Stimulated activated CD8-positive, alpha-beta memory T cell treated with anti-CD3 and anti-CD28 coated beads, Interleukin-15, amount 100 ng/mL, for 48 hours (primary cell): Measurements from ENCODE around the gene SPRR4.
"Not testable (repeated sequence)": the region's sequence is repeated elsewhere in the genome, so short reads cannot be mapped to it uniquely, and the experiment has no call there.

ENCODE experiments used
- DNase-seq, 2 donors: peaks; one replicate each; pipeline ENCODE4 v3.0.0-alpha.2; 2020; ENCODE audit warnings: low read depth in 2 of 2

Gene SPRR4

DNA sequence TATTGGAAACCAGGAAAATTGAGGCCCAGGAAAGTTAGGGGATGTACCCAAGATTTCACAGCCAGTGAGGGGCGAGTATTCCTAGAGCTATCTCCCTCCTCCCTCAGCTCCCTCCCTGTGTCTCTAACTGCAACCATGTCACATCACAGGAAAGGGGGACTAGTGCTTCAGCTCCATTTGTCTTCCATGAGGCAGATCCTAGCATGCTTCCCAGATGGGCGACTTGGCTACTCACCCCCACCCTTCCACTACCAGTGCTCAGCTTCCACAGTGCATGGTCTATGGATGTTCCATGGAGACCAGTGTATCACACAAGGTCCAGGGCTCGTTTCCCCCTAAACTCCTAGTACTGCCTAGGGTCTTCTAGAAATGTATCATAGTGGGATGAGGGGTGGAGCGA, 4.6 kb upstream of the SPRR4 start:
- DNase-seq = no peak

DNA sequence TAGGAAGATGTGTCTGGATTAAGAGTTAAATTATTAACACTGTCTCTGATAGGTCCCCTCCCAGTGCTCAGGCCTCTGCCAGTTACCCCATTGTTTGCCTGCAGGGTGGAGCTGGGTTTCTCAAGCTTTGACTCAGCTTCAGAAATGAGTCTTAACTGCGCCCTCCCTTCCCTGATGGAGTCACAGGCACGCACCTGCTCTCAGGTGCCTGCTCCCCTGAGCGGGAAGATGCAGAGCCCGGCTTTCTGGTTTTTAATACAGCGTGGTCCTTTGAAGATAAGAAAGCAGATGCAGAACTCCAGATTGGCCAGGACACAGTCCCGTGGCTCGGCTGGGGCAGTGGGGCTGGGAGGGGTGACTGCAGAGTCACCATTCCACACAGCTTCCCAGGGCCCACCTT, 3.2 kb upstream of the SPRR4 start:
- no peak for DNase-seq

DNA sequence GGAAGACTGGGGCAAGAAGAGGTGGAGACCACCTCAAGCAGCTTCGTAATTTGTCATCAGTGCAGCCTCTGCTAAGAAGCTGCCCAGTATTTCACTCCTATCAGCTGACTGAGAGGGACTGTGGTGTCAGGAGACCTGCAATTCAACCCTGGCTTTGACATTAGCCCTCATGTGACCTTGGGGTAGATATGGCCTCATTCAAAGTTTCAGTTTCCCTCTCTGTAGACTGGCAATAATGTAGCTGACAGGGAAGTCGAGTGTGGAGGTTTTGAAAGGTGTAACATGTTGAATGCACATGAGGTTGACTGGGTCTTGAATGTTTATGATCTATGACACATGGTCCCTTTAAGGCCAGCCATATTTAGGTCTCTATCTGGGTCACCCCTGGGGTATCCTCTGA, 2.2 kb upstream of the SPRR4 start:
- DNase-seq = no peak

DNA sequence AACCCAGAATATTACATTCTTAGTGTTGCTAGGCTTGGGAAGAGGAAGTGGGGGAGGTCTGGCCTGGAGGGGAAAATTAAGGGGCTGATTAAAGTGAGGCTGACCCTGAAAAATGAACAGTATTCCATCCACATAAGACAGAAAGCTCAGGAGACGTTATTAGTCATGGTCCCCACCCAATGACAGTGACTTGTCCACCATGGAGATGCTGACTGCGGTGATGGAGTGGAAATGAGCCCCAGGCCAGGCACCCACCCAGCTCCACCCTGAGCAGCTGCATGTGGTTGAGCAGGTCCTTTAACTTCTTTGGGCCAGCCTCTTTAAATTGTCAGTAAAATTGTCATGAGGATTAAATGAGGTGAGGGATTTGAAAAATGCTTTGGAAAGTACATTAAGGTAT, 1.4 kb upstream of the SPRR4 start:
- no peak for DNase-seq

DNA sequence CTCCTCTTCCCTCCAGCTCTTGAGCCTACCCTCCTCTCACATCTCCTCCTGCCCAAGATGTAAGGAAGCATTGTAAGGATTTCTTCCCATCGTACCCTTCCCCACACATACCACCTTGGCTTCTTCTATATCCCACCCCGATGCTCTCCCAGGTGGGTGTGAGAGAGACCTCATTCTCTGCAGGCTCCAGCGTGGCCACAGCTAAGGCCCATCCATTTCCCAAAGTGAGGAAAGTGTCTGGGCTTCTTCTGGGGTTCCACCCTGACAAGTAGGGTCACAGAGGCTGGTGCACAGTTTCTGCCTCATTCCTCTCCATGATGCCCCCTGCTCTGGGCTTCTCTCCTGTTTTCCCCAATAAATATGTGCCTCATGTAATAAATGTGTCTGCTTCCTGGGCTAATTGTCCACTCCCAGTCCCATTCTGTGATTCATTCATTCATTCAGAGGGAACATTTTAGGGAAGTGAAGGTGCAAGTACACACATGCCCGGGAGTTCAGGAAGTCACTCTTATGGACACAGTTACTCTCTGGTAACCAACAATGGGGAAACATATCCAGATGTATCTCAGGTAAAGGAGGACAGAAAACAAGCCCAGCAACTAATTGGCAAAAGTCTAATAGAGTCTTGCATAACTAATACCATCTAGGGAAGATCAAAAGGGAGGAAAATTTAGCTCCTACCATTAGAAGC, 1.9 kb downstream of the SPRR4 start:
- DNase-seq = no peak

DNA sequence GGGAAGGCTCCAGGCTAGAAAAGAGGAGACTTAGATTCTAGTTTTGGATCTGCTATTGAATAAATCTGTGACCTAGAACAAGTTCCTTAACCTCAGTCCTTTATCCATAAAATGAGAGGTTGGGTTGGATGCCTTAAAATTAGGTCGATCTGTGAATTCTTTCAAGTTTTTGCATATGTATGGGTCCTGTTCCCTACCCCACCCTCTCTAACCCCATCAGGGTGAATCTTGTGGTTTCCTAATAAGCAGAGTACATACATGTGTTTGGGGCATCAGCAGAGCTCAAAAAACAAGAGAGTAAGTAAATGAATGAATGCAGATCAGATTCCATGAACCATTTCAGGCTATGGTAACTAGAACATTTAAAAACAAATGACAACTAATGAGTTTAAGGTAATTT, 6.2 kb downstream of the SPRR4 start:
- DNase-seq = no peak

DNA sequence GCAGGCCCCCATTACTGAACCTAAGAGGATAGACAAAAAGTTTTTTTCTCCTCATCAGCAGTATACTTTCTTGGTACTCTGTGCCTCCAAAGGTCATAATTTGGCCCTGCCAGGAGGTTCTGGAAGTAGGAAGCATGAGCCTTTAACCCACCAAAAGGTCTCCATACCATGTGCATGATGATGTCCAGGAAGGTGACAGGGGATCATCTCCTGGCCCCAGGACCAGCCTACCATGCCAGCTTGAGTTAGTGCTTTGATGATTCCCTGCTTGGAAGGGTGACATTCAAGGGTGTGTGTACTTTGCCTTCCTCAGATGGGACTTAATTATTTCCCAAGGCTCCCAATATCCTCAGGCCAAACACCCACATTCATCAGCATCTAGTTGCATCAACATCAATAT, 7.2 kb downstream of the SPRR4 start:
- no peak for DNase-seq

DNA sequence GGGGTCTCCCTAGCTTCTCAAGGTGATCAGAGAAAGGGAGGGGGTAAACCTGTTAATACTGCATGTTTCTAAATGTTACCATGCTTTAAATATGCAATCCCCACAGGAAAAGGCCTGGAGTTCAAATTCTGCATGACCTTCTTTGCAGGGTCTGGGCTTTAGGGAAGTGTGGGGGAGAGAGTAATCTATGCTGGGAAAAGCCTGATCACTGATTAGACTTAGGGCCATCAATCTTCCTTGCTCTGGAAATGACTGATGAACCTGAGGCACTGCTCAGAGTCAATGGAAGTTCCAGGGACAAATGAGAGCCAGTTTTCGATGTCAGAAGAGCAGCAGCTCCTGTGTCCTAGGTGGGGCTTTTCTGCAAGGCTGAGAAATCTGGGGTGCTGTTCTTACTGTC, 10.2 kb downstream of the SPRR4 start:
- no peak for DNase-seq

DNA sequence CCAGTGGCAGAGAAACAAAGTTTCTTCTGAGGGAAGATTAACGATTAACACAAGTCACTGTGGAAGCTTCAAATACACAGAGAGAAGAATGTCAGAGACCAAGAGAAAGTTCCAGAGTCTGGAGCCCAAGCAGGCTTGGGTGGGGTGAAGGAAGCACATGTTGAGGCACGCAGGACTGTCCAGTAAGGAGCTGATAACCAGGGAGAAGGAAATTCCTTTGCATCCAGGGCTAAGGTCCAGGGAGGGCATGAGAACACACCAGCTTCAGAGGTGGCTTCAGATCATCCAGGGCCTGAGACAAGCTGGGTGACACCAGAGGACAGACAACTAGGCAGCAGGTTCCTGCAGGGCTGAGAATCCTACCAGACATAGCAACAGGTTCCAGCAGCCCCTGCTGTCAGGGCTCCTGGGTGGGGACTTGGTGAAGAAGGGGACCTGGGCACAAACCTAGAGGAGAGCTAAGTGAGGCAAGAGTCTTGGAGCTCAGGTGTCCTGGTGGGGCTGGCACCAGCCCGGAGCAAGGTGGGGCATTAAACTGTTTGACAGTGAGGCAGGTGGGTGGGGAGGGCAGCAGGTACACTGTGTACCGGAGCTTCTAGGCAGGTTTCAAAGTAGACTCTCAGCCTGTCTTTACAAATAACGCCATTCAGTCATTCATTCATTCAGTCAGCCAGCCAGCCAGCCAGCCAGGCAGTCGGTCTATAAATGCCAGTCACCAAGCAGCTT, 10.9 kb downstream of the SPRR4 start:
- no peak for DNase-seq

DNA sequence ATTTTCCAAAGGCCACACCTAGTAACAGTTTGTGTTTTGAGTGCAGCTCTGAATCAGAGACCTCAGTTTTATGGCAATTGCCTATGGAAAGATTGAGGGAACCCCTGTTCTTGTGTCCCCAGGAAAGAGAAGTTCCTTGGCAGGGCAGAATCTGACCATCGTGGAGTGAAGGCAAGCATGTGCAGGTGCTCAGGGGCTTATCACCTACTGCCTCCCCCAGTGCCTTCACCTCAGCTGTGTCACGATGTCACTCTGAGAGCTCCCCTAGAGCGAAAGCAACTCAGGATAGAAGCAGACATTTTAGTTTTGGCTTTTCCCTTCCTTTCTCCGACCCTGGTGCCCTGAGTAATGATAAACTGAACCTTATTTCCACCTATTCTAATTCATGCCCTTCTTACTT, 11.6 kb downstream of the SPRR4 start:
- no peak for DNase-seq

DNA sequence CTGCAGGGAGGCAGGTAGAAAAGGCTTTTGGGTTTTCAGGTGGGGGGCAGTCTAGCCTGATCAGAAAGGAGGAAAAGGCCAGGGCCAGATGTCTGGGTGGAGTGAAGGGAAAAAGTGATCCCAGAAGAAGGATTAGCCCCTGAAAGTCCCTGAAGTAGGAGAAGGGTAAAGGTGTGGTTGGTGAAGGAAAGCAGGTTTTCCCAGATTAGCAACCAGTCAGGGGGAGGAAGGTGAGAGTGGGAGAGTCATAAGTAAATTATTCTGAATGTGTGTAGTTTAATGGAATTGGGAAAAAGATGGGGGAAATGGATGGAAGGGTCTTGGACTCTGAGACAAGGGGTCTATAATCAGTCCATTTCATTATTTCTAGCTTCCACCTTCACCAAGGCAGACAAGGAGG, 12.8 kb downstream of the SPRR4 start:
- no peak for DNase-seq

DNA sequence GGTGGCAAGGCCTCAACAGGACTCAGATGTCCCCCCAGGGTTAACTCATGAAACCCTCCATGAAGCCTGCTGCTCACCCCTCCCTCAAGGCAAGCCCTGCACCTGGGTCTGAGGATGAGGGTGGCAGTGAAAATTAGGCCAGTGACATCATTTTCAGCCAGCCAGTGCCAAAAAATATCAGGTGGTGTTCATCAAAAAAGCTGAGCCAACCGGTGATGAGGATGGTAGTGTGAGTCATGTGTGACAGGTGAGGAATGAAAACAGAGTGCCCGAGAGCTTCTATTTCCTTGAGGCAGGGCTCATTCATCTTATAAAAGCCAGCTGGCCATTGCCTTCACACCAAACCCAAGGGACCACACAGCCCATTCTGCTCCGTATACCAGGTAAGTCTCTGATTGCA, 13.3 kb downstream of the SPRR4 start, which contains the start of gene SPRR1A:
Gene SPRR1A (plus strand): TSS at position 339 of the 400 bp plus-strand sequence. CDS start 1,150 bp downstream, outside the sequence.
- no peak for DNase-seq

DNA sequence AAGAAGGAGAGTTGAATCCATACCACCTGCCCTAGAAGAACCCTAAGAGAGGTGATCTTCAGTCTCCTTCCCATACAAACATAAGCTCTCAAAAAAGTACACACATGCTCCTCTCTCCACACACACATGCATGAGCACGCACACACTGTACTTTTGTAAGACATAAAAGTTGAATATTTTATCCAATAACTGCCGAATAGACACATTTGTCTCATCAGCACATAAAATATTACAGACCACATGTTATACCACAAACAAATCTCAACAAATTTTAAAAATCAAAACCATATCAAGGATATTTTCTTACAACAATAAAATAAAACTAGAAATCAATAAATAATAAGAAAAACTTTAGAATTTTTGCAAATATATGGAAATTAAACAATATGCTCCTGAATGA, 16.1 kb downstream of the SPRR4 start:
- DNase-seq = no peak

DNA sequence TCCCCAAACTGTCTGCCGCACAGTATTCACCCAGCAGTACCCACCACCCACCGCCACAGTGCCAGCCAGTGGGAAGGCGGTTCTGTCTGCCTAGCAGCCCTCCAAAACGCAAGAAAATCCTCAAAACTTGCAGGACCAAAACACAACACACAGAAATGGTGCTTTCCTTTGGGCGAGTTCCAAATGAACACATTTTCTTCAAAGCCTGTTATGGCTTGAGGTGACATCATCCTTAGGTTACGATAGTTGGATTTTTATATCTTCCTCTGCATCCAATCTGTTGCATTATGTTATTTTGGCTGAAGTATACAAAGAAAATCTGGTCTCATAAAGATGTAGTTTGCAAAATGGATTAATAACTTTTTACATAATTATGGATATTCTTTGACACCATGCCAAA, 22.7 kb downstream of the SPRR4 start:
- no peak for DNase-seq

DNA sequence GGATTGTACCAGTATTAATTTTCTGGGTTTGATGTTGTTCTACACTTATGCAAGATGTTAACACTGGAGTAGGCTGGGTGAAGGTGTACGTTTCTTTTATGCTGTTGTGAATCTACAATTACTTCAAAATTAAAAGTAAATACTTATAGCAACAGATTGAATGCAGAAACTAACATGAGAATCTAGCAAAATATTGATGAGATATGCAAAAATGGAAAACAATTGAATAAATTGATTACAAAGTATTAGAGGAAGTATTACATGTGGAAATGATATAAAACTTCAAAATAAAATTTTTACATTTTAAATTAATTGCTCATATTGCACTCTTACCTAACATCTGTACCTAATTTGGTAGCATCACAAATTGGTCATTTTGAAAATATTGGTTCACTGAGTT, 25.4 kb downstream of the SPRR4 start:
- DNase-seq = no peak

DNA sequence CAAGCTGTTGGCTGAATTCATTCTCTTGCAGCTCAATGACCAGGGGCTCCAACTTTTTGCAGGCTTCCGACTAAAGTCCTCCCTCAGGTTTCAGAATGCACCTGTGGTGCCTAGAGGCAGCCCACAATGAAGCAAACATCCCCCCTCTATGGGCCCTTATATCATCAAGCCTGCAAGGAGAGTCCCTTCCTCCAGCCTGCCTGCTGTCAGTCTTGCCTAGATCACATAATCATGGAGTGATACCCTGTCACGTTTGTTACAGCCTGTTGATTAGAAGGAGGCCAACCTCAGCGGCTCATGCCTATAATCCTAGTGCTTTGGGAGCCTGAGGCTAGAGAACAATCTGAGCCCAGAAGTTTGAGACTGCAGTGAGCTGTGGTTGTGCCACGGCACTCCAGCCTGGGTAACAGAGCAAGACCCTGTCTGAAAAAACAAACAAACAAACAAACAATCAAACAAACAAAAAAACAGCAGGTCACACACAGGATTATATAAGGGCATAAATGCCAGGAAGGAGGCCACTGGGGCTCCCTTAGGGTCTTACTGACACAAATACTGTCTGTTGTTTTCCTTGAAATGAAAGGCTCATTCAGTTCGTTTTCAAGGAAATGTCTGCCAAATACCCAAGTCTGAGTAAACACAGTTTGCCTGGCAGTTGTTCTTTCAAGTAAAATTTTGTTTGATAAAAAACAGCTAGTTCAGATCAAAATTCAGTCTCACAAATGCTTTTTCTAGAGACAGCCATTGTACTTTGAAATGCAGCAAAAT, 26.4 kb downstream of the SPRR4 start:
- no peak for DNase-seq

DNA sequence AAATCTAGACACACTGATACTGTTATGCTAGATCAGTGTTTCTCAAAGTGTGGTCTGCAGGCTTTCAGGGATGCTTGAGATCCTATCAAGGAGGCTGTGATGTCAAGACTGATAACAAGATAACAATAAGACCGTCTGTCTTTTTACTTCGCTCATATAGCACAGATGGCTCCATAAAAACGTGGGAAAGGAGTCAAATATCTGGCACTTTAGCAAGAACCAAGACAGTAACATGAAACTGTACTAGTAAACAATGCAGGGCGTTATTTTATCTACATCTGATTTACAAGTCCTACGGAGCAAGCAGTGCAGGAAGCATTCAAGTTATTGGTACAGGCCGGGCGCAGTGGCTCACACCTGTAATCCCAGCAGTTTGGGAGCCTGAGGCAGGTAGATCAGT, 27.5 kb downstream of the SPRR4 start:
- DNase-seq = no peak

DNA sequence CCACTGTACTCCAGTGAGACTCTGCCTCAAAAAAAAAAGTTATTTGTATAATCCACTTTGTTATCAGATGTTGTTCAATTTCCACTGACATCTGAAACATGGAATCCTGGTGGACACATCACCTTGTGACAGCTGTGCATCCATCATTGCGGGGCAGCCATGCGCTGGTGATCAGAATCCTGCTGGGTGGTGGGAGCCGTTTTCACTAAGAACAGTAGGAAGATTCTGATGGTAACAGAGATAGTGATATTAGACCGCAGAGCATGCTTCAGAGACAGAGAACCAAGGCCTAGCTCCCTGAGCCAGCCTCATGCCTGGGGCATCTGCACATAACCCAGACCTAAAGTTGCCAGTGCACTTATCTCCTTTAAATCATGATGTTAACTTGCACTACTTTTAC, 28.0 kb downstream of the SPRR4 start:
- DNase-seq = no peak

DNA sequence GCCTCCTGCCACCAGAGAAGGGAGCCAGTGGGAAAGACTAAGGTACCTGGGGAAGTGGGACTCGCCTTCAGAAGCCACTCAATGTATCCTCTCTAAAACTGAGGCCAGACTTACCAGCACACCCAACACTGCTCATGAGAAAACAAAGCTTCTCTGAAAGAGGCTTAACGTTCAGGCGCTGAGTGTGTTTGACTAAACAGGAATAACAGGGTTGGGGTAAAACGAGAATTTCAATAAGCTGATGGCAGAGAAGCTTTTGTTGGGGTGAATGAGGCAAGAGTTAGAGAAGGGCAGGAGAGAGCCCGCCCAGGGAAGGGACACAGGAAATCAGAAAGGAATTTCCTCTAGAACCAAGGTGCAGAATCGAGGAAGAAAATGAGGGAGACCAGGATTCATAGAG, 29.4 kb downstream of the SPRR4 start:
- DNase-seq = no peak

DNA sequence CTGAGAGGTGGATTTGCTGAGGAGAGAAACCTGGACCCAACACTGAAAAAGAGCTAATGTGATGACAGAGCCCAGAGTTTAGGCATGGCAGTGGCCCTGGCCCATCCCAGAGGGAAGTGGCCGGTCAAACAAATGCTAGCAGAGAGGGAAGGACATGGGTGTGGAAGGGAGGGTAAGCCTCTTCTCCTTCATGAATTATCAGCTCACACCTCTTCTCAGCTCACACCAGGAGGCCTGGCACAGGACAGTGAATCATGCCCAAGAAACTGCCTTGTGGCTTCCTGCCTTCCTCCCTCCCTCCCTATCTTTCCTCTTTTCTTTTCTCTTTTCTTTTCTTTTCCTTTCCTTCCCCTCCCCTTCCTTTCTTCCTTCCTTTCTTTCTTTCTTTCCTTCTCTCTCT, 29.8 kb downstream of the SPRR4 start:
- DNase-seq = no peak

DNA sequence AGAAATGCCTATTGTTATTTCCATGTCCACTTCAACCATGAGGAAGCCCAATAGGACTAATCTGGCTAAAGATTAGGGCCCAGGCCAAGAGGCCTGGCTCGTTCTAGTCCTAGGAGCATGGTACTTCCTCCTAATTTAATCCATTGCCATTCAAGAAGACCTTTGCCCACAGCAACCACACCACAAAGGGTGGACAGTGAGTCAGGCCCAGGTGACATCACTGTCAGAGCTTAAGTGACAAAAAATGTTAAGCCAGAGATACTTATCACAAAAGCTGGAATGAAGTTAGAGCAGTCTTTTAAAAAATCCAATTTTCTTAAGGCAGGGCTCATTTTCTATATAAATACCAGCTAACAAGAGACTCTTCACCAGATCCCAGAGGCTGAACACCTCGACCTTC, 30.9 kb downstream of the SPRR4 start, which contains the start of gene SPRR3:
Gene SPRR3 (plus strand): TSS at position 368 of the 400 bp plus-strand sequence. CDS start 1,272 bp downstream, outside the sequence.
- DNase-seq = no peak

DNA sequence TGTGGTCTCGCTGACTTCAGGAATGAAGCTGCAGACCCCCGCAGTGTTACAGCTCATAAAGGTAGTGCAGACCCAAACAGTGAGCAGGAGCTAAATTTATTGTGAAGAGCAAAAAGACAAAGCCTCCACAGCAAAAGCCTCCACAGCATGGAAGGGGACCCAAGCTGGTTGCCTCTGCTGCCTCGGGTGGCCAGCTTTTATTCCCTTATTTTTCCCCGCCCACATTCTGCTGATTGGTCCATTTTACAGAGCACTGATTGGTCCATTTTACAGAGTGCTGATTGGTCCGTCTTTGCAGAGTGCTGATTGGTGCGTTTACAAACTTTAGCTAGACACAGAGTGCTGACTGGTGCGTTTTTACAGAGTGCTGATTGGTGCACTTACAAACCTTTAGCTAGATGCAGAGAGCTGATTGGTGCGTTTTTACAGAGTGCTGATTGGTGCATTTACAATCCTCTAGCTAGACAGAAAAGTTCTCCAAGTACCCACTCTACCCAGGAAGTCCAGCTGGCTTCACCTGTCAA, 40.8 kb downstream of the SPRR4 start:
- DNase-seq = not testable (repeated sequence)
